ENCODE measurements around the gene VPREB3.

DNA sequence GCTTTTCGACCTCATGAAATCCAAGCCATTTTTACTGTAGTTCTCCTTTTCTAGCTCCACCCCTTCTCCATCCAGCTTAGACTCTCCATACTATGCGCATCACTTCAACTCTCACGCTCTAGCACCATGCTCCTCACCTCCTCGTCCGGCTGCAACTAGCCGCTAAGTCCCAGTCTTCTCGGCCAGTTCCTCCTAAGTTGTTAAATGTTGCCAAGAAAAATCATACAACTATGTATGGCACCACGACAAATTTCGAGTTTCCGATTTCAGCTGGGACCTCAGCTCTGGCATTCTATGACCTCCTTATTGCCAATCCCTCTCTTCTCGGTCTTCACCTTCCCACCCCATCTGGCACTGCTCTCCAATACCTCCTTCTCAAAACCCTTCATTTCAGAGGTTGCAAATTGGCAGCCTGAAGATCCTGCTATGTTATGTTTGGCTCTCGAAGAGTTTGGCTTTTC lies 4.4 kb downstream of the VPREB3 start:
- TF ChIP-seq, protein P1, sequence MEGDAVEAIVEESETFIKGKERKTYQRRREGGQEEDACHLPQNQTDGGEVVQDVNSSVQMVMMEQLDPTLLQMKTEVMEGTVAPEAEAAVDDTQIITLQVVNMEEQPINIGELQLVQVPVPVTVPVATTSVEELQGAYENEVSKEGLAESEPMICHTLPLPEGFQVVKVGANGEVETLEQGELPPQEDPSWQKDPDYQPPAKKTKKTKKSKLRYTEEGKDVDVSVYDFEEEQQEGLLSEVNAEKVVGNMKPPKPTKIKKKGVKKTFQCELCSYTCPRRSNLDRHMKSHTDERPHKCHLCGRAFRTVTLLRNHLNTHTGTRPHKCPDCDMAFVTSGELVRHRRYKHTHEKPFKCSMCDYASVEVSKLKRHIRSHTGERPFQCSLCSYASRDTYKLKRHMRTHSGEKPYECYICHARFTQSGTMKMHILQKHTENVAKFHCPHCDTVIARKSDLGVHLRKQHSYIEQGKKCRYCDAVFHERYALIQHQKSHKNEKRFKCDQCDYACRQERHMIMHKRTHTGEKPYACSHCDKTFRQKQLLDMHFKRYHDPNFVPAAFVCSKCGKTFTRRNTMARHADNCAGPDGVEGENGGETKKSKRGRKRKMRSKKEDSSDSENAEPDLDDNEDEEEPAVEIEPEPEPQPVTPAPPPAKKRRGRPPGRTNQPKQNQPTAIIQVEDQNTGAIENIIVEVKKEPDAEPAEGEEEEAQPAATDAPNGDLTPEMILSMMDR (IDR thresholded peaks at IDR 0.05) = no peak
- TF ChIP-seq EZH2phosphoT487 (IDR thresholded peaks at IDR 0.05) = no peak
